Small intestine (tissue), 7 donors: ENCODE measurements around the gene RHEB. TPM values are rescaled to one million over a fixed set of nuclear protein-coding genes. Genes with fewer than 3 reads are reported as not detected.

ENCODE experiments used
- DNase-seq, 2 donors: peaks; one replicate each; pipeline versions ENCODE4 v3.0.0 to v3.0.0-alpha.2; 2013
- FAIRE-seq: peaks from 2 replicates; lab custom pipeline; 2012; peaks lifted over from hg19 to GRCh38; lab: Jason Lieb, UNC
- H3K27ac ChIP-seq, 3 donors: one replicate each; pipeline ENCODE4 v1.5.1; 2013; ENCODE audit warnings: low read length in 2 of 3, mild to moderate bottlenecking in 2 of 3, control low read depth in 1 of 3, inconsistent platforms in 1 of 3, low read depth in 1 of 3, moderate library complexity in 1 of 3
- H3K27me3 ChIP-seq, 3 donors: one replicate each; pipeline ENCODE4 v1.6.1; 2013; ENCODE audit warnings: low read length in 3 of 3, inconsistent platforms in 1 of 3; ENCODE audit not compliant: control insufficient read depth in 3 of 3, insufficient read depth in 3 of 3
- H3K36me3 ChIP-seq, 3 donors: one replicate each; pipeline ENCODE4 v1.6.1; 2013; ENCODE audit warnings: low read length in 3 of 3, inconsistent platforms in 1 of 3, low read depth in 1 of 3, mild to moderate bottlenecking in 1 of 3, moderate library complexity in 1 of 3; ENCODE audit not compliant: control insufficient read depth in 3 of 3, insufficient read depth in 2 of 3
- H3K4me1 ChIP-seq, 3 donors: one replicate each; pipeline ENCODE4 v1.6.1; 2013; ENCODE audit warnings: low read length in 2 of 3, inconsistent platforms in 1 of 3, low read depth in 1 of 3, mild to moderate bottlenecking in 1 of 3, moderate library complexity in 1 of 3; ENCODE audit not compliant: control insufficient read depth in 3 of 3, insufficient read depth in 2 of 3
- H3K4me3 ChIP-seq, 3 donors: one replicate each; pipeline ENCODE4 v1.5.1; 2013; ENCODE audit warnings: low read length in 3 of 3, control low read depth in 1 of 3, inconsistent platforms in 1 of 3, low read depth in 1 of 3, mild to moderate bottlenecking in 1 of 3, moderate library complexity in 1 of 3
- H3K9me3 ChIP-seq, 2 donors: one replicate each; pipeline ENCODE4 v1.6.1; 2013; ENCODE audit warnings: low read depth in 1 of 2, low read length in 1 of 2; ENCODE audit not compliant: control insufficient read depth in 2 of 2, insufficient read depth in 1 of 2
- WGBS, 3 donors: extraction: QIAGEN DNeasy Blood & Tissue Kit; methylation state at CpG; one replicate each; pipeline ENCODE4 v1.1.7; 2013; 5-methylcytosine and 5-hydroxymethylcytosine counted together
- polyA plus RNA-seq, 4 donors: library from polyadenylated mRNA; stranded (reverse) in 3 of 4; unstranded in 1 of 4; fragments of 200-250 nt in 3 of 4; fragments of 120-200 nt in 1 of 4; gene quantifications; one replicate each; pipeline versions ENCODE4 v1.2.1 to v1.2.3, GENCODE V29; 2013
- donor health status: healthy with polysubstance abuse.
- donor health status: control.
- donor health status: control.
- donor health status: Bipolar disorder and iron deficiency.
- donor health status: healthy.

Gene RHEB
- polyA plus RNA-seq, 4 donors, result 54.4 to 84.6 (median 64.4) TPM

DNA sequence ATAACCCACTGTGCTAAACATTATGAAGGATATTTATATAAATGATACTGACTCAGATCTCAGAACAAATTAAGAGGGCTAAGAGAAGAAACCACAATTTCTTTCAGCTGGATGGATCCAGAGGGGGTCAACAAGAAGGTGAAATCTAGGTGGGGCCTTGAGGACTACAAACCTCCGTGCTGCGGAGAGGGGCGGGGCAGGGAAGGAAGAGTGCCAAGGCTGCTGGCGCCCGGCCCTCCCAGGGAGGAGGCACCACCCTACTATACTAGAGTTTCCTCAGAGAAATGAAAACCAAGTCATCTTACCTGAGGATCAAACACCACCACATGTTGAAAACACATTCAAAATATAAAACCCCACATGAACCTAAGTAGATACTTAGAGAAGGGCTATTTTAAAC is 50.4 kb downstream of the RHEB start:
- peak in 1 of 2 donors; percentile 44 for DNase-seq
- Histone ChIP-seq H3K36me3 (peaks cover 7 to 60% (median 22%) of the 10 kb centered on the region in 3 donors), H3K4me1 (no peaks in the 10 kb centered on the region), H3K4me3 (no peak overlapping the region), H3K27ac (no peak overlapping the region), H3K27me3 (no peaks in the 10 kb centered on the region), H3K9me3 (no peaks in the 10 kb centered on the region)
- no peak for FAIRE-seq
- 32 to 50% (median 43%) methylated on average over 5 of the region's 5 CpGs for WGBS, 3 donors

DNA sequence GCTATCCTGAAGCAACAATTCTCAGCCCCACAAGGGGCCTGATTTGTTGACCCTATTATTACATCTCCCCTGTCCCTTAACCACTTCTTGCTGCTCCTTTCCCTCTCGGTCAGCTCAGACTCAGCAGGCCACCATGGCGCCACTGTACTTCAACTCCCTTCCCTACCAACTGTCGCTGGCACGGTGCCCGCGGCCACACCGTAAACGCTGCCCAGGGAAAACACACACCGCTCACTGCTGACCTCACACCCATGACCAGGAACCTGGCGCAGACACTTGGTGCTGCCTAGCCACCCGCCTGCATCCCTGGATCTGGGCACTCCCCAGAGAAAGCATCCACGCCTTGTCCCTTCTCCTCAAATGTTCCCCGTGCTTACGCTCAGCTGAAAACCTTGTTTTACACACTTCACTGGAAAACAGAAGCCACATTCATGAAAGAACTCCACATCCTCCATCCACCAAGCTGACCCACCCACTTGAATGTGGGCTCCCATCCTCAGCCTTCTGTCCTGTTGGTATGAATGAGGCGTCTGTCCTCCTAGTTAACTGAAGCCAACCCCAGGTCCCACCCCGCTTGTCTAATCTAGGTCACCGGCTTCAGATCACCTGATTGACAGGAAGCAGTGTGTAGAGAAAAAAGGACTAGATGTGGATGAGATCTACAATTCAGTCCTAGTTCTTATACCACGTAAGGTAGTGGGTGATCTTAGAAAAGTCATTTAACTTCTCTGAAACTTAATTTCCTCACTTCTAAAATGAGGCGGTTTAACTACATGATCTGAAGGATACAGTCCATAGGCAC is 51.3 kb downstream of the RHEB start:
- H3K27ac ChIP-seq, result no peak overlapping the region

DNA sequence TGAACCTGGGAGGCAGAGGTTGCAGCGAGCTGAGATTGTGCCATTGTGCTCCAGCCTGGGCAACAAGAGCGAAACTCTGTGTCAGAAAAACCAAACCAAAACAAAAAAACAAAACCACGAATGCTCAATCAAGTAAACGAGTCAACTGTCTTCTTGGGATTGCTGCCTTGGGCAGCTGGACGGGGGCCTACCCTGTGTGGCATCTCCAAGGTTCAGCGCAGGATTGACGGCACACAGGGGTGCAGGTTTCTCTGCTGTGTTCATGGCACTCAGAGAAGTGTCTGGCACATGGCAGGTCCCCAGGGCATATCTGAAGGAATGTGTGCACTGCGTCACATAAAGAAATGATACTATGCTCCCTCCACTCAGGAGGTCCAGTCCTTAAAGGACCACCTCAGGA is 54.5 kb downstream of the RHEB start:
- Histone ChIP-seq H3K9me3 (peaks cover 0 to 12% of the 10 kb centered on the region in 2 donors), H3K4me1 (peaks cover 0 to 19% (median 3%) of the 10 kb centered on the region in 3 donors), H3K36me3 (peaks cover 11 to 47% (median 17%) of the 10 kb centered on the region in 3 donors), H3K4me3 (no peak overlapping the region), H3K27ac (no peak overlapping the region), H3K27me3 (no peaks in the 10 kb centered on the region)
- WGBS, 3 donors, result 90 to 97% (median 95%) methylated on average over 8 of the region's 8 CpGs
- no peak for DNase-seq
- no peak for FAIRE-seq

More for the DNA sequence above, 51.3 kb downstream of the RHEB start:
- Histone ChIP-seq H3K4me1 (no peaks in the 10 kb centered on the region), H3K9me3 (peaks cover 0 to 2% of the 10 kb centered on the region in 2 donors), H3K4me3 (no peak overlapping the region), H3K27me3 (no peaks in the 10 kb centered on the region), H3K36me3 (peaks cover 11 to 63% (median 22%) of the 10 kb centered on the region in 3 donors)
- DNase-seq (no peak), FAIRE-seq (no peak)
- 86 to 93% (median 91%) methylated on average over 19 of the region's 19 CpGs for WGBS, 3 donors

DNA sequence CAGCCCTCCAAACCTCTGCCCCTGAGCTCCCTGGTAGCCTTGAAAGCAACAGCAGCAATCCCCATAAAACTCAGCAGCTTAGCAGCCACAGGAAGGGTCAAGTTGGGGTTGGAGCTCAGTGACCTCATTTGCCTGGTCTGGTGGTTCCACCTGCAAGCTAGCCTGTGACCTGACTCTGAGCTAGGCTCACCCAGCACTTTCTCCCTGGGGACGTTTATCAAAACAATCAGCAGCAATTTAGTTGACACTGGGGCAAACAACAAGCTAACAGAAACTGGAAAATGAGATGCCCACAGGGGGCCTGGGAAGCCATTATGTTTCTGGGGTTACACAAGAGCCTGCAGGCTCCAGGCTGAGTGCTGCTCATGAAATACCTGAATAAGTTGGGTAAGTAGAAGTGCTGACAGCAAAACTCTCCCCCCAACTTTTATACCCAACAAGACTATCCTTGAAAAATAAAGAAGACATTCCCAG is 57.4 kb downstream of the RHEB start:
- Histone ChIP-seq H3K27ac (no peak overlapping the region), H3K4me3 (no peak overlapping the region), H3K4me1 (peaks cover 0 to 33% (median 3%) of the 10 kb centered on the region in 3 donors), H3K36me3 (peaks cover 6 to 27% (median 7%) of the 10 kb centered on the region in 3 donors), H3K27me3 (no peaks in the 10 kb centered on the region), H3K9me3 (peaks cover 0 to 12% of the 10 kb centered on the region in 2 donors)
- WGBS, 3 donors, result 71 to 94% (median 78%) methylated on average over 1 of the region's 1 CpG
- no peak for DNase-seq
- no peak for FAIRE-seq

DNA sequence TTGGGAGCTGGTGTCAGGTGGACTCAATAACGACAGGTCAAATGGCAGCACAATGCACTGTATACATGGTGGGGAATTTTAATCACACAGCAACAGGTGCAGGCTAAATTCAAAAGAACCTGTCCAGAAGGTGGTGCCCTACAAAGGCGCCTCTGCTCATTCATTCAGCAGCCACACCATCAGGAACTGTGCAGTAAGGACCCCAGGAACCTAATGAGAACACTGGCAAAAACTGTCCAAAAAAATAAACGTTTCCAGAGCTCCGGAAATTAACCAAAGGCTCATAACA is 57.8 kb downstream of the RHEB start:
- FAIRE-seq, result no peak
- WGBS, 3 donors, result 63 to 79% (median 64%) methylated on average over 4 of the region's 4 CpGs

DNA sequence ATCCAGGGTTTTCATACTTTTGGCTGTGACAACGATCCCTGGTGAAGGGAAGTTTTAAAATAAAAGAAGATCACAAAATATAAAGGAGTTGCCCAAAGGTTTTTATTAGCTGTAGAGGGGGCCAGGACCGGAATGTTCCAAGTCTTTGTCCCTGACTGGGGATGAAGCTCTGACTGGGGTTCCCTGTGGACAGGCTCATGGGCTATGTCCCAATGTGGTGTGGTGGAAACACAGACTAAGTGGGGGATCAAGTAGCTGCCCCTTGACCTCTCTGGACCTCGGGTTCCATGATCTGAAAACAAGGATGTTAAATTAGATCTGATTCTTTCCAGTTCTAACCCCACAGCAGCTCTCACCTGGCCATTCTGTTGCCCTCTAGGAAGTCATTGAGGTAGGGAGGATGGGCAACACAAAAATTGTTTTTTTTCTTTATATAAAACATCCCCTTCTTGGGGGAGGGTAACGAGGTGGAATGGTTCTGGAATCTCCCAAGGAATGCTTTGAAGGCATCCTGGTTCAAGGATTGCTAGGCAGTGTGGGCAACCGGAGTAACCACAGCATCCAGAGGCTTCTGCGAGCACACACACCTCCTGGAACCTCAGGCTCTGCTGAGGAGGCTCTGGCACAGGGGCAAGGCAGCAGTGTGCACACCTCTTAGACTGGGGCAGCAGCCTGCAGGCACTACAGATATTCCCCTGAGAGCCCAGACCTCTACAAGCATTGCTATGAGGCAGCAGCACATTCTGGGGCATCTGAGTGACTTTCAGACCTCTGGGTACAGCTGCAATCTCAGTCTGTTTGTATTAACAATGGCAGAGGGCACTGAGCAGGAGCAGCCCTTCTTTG is 58.4 kb downstream of the RHEB start:
- no peak for FAIRE-seq
- Histone ChIP-seq H3K27ac (peak overlapping the region; percentile 85 to 96 (median 95)), H3K36me3 (peaks cover 3 to 20% (median 3%) of the 10 kb centered on the region in 3 donors), H3K27me3 (no peaks in the 10 kb centered on the region), H3K4me3 (no peak overlapping the region), H3K4me1 (peaks cover 0 to 36% (median 3%) of the 10 kb centered on the region in 3 donors), H3K9me3 (peaks cover 0 to 12% of the 10 kb centered on the region in 2 donors)
- 86 to 89% (median 87%) methylated on average over 6 of the region's 6 CpGs for WGBS, 3 donors
- DNase-seq, result no peak

More for the DNA sequence above, 57.8 kb downstream of the RHEB start:
- Histone ChIP-seq H3K27ac (no peak overlapping the region), H3K4me1 (peaks cover 0 to 33% (median 3%) of the 10 kb centered on the region in 3 donors), H3K9me3 (peaks cover 0 to 12% of the 10 kb centered on the region in 2 donors), H3K4me3 (no peak overlapping the region), H3K36me3 (peaks cover 3 to 22% (median 3%) of the 10 kb centered on the region in 3 donors), H3K27me3 (no peaks in the 10 kb centered on the region)
- DNase-seq, result no peak

DNA sequence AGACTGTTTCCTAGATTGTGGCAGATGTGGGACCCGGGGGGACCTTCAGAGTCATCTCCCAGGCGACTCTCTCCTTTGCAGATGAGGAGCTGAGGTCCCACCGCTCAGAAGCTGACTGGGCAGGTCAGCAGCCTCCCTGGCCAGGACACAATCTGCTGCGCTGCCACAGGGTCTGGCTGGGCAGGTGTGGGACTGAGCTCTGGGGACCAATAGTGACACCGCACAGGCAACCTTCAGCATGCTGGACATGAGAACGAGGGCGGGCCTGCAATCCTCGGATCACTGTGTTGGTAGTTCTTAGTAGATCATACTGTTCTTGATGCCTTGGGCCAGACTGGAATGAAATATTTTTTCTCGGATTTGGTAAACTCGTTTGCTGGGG is 59.2 kb downstream of the RHEB start:
- DNase-seq (no peak), FAIRE-seq (no peak)
- peaks cover 0 to 38% (median 3%) of the 10 kb centered on the region in 3 donors for H3K4me1 ChIP-seq
- WGBS, 3 donors, result 44 to 63% (median 58%) methylated on average over 10 of the region's 10 CpGs
- H3K27me3 ChIP-seq, result no peaks in the 10 kb centered on the region
- H3K9me3 ChIP-seq, result peaks cover 0 to 12% of the 10 kb centered on the region in 2 donors
- H3K4me3 ChIP-seq, result peak overlapping the region in 1 of 3 donors; percentile 6
- H3K36me3 ChIP-seq, result peaks cover 3 to 13% (median 3%) of the 10 kb centered on the region in 3 donors
- H3K27ac ChIP-seq, result peak overlapping the region; percentile 85 to 96 (median 95)
